Epithelial cell of proximal tubule (primary cell): ENCODE results near the gene ADI1. TPM values are rescaled to one million over a fixed set of nuclear protein-coding genes. Genes with fewer than 3 reads are reported as not detected.
A peak's percentile ranks its signal among the peaks of the same experiment; 100 is the strongest.
"Not testable (repeated sequence)": the region's sequence is repeated elsewhere in the genome, so short reads cannot be mapped to it uniquely, and the experiment has no call there.

Source experiments
- DNase-seq: peaks from one replicate; pipeline ENCODE4 v3.0.0-alpha.2; 2011; ENCODE audit warnings: low read depth
- H3K4me3 ChIP-seq: 2 replicates; pipeline ENCODE4 v1.5.1; 2011; ENCODE audit warnings: low read depth, mild to moderate bottlenecking, low read length
- total RNA-seq: library from RNA; depleted of rRNA; stranded (reverse); fragments of >200 nt; gene quantifications from 2 replicates; pipeline ENCODE4 v1.2.3, GENCODE V29; 2015
- TF ChIP-seq, protein P1 (sequence below): conservative IDR thresholded peaks from 2 replicates; pipeline ENCODE4 v1.5.1; 2012; ENCODE audit warnings: low read depth, mild to moderate bottlenecking, low read length

ADI1 gene
- total RNA-seq, 1 donor from 2014 or later: 35.3 TPM

GRCh38 chr2:3518496-3519254 is 656 bp downstream of the ADI1 start:
- peak; percentile 33 for DNase-seq
- TF ChIP-seq, protein P1, sequence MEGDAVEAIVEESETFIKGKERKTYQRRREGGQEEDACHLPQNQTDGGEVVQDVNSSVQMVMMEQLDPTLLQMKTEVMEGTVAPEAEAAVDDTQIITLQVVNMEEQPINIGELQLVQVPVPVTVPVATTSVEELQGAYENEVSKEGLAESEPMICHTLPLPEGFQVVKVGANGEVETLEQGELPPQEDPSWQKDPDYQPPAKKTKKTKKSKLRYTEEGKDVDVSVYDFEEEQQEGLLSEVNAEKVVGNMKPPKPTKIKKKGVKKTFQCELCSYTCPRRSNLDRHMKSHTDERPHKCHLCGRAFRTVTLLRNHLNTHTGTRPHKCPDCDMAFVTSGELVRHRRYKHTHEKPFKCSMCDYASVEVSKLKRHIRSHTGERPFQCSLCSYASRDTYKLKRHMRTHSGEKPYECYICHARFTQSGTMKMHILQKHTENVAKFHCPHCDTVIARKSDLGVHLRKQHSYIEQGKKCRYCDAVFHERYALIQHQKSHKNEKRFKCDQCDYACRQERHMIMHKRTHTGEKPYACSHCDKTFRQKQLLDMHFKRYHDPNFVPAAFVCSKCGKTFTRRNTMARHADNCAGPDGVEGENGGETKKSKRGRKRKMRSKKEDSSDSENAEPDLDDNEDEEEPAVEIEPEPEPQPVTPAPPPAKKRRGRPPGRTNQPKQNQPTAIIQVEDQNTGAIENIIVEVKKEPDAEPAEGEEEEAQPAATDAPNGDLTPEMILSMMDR: no peak
- peak overlapping the region; percentile 87 for H3K4me3 ChIP-seq

GRCh38 chr2:3517948-3518495 is 1.3 kb downstream of the ADI1 start:
- no peak for DNase-seq
- TF ChIP-seq, protein P1: no peak
- peak overlapping the region; percentile 87 for H3K4me3 ChIP-seq

GRCh38 chr2:3516831-3517230 is 2.5 kb downstream of the ADI1 start:
- no peak for DNase-seq
- TF ChIP-seq, protein P1: no peak
- H3K4me3 ChIP-seq: no peak overlapping the region

DNA sequence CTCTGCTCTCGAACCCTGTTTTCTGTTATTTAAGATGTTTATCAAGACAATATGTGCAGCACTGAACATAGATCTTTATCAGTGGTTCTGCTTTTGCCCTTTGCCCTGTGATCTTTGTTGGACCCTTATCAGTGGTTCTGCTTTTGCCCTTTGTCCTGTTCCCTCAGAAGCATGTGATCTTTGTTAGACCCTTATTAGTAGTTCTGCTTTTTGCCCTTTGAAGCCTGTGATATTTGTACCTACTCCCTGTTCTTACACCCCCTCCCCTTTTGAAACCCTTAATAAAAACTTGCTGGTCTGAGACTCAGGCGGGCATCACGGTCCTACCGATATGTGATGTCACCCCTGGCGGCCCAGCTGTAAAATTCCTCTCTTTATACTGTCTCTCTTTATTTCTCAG is 3.9 kb downstream of the ADI1 start:
- not testable (repeated sequence) for DNase-seq

DNA sequence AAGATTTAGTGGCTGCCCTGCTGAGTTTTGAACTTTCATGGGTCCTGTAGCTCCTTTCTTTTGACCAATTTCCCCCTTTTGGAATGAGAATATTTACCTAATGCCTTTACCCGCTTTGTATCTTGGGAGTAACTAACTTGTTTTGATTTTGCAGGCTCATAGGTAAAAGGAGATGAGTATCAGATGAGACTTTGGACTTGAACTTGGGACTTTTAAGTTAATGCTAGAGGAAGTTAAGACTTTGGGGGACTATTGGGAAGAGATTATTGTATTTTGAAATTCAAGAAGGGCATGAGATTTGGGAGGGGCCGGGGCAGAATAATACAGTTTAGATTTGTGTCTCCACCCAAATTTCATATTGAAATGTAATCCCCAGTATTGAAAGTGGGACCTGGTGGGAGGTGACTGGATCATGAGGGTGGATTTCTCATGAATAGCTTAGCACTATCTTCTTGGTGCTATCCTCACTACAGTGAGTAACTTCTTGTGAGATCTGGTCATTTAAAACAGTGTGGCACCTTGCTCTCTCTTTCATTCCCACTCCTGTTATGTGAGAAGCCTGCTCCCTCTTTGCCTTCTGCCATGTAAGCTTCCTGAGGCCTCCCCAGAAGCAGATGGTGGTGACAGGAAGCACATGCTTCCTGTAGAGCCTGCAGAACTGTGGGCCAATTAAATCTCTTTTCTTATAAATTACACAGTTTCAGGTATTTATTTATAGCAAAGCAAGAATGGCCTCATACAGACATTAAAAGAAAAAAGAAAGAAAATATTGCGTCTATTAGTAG is 6.1 kb downstream of the ADI1 start:
- H3K4me3 ChIP-seq: no peak overlapping the region
- TF ChIP-seq, protein P1: no peak
- no peak for DNase-seq

More for the DNA sequence above, 3.9 kb downstream of the ADI1 start:
- H3K4me3 ChIP-seq: not testable (repeated sequence)

DNA sequence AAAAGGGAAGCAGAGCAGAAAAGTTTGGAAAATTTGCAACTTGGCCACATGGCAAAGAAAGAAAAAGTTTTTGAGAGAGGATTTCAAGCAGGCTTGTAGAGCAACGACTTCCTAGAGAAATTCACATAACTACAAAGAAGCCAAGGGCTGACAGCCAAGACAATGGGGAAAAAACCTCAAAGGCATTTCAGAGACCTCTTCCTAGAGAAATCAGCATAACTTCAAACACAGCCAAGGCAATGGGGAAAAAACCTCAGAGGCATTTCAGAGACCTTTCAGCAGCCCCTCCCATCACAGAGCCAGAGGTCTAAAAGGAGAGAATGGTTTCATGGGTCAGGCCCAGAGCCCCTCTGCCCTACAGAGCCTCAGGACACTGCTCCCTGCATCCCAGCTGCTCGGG is 7.2 kb downstream of the ADI1 start:
- no peak for DNase-seq
- H3K4me3 ChIP-seq: no peak overlapping the region
- TF ChIP-seq, protein P1: no peak

DNA sequence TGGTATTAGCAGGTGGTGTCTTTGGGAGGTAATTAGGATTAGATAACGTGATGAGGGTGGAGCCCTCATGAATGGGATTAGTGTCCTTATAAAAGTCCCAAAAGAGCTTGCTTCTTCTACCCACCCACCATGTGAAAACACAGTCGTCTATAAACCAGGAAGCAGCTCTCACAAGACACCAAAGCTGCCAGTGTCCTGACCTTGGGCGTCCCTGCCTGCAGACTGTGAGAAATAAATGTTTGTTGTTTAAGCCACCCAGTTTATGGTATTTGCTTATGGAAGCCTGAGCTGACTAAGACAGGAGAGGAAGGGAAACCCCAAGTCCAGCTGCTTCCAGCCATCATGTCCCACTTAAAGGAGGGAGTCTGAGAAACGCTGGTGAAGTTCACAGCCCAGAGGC is 13.6 kb downstream of the ADI1 start:
- no peak overlapping the region for H3K4me3 ChIP-seq
- no peak for DNase-seq
- TF ChIP-seq, protein P1: no peak
